Gastroesophageal sphincter (tissue), 4 donors: ENCODE data around the gene CTNS. TPM values are rescaled to one million over a fixed set of nuclear protein-coding genes. Genes with fewer than 3 reads are reported as not detected.

Experiments
- ATAC-seq: fragments of 150-250 bp; one replicate; pipeline ENCODE4 v1.9.1; 2016; ENCODE audit warnings: mild to moderate bottlenecking, moderate library complexity
- H3K27ac ChIP-seq, 4 donors: fragments of 200-600 bp; sonication (generic) in 3 of 4; 1 replicate in 3 of 4; 2 replicates in 1 of 4; pipeline ENCODE4 v1.5.1; 2016 to 2019
- H3K27me3 ChIP-seq: fragments of 200-600 bp; sonication (generic); one replicate; pipeline ENCODE4 v1.5.1; 2019
- H3K36me3 ChIP-seq, 2 donors: fragments of 200-600 bp; sonication (generic); one replicate each; pipeline ENCODE4 v1.5.1; 2019; ENCODE audit warnings: control low read depth in 1 of 2
- H3K4me1 ChIP-seq, 3 donors: fragments of 200-600 bp; sonication (generic); 1 replicate in 2 of 3; 2 replicates in 1 of 3; pipeline ENCODE4 v1.5.1; 2016 to 2019; ENCODE audit warnings: control low read depth in 2 of 3
- H3K4me3 ChIP-seq, 2 donors: fragments of 200-600 bp; sonication (generic); one replicate each; pipeline ENCODE4 v1.5.1; 2019; ENCODE audit warnings: mild to moderate bottlenecking in 1 of 2, moderate library complexity in 1 of 2
- H3K9me3 ChIP-seq, 3 donors: fragments of 200-600 bp; sonication (generic); one replicate each; pipeline ENCODE4 v1.5.1; 2017 to 2019; ENCODE audit warnings: control low read depth in 2 of 3
- CTCF ChIP-seq, 4 experiments: fragments of 200-600 bp in 2 of 4; fragments of 450-650 bp in 2 of 4; sonication (generic) in 1 of 4; IDR thresholded peaks; one replicate each; pipeline ENCODE4 v1.5.1; 2017 to 2019; ENCODE audit warnings: antibody characterized with exemption in 4 of 4, mild to moderate bottlenecking in 2 of 4, moderate library complexity in 2 of 4
- EP300 ChIP-seq: sonication (generic); formaldehyde crosslinking; IDR thresholded peaks from one replicate; pipeline ENCODE4 v1.6.1; 2017; ENCODE audit warnings: antibody characterized with exemption, mild to moderate bottlenecking
- POLR2A ChIP-seq, 2 donors: fragments of 450-650 bp; IDR thresholded peaks; one replicate each; pipeline ENCODE4 v1.6.1; 2017; ENCODE audit warnings: antibody characterized with exemption in 2 of 2, mild to moderate bottlenecking in 2 of 2, moderate library complexity in 1 of 2
- POLR2AphosphoS5 ChIP-seq: sonication (generic); formaldehyde crosslinking; IDR thresholded peaks from one replicate; pipeline ENCODE4 v1.6.1; 2017; ENCODE audit warnings: antibody characterized with exemption
- WGBS, 2 donors: methylation state at CpG; one replicate each; pipeline ENCODE4 v1.1.5; 2018; ENCODE audit warnings: low coverage in 1 of 2; 5-methylcytosine and 5-hydroxymethylcytosine counted together
- total RNA-seq, 4 donors: library from RNA; depleted of rRNA; stranded (reverse); fragments of >200 nt; gene quantifications; one replicate each; pipeline ENCODE4 v1.1.0, GENCODE V29; 2016

Gene CTNS
- total RNA-seq, 4 donors from 2014 or later = 14.8 to 20.5 (median 17.8) TPM

- Histone ChIP-seq H3K9me3 (no peaks in the 10 kb centered on the region), H3K4me1 (peaks cover 0 to 34% (median 19%) of the 10 kb centered on the region in 3 donors), H3K4me3 (no peak overlapping the region), H3K36me3 (peaks cover 0 to 35% of the 10 kb centered on the region in 2 donors), H3K27me3 (no peaks in the 10 kb centered on the region), H3K27ac (peak overlapping the region in 1 of 4 donors; percentile 14)
- TF ChIP-seq POLR2A (IDR thresholded peaks at IDR 0.05) (no peak), EP300 (no peak), CTCF (IDR thresholded peaks at IDR 0.05) (no peak), POLR2AphosphoS5 (no peak)
- WGBS, 2 donors = 76% methylated on average over 4 of the region's 16 CpGs; no CpG with 5 or more reads in 1 of the 2 donors
- no peak for ATAC-seq
Observed at GRCh38 chr17:3656755-3657587, 20.4 kb downstream of the CTNS start.

- H3K27ac ChIP-seq = peak overlapping the region in 2 of 4 donors; percentile 14 to 78
- H3K4me3 ChIP-seq = no peak overlapping the region
- no peak for TF ChIP-seq POLR2AphosphoS5
- no peak for TF ChIP-seq POLR2A (IDR thresholded peaks at IDR 0.05)
- no peak for TF ChIP-seq CTCF (IDR thresholded peaks at IDR 0.05)
- TF ChIP-seq EP300 = no peak
- WGBS, 2 donors = 100% methylated on average over 1 of the region's 7 CpGs
- ATAC-seq = no peak
- peaks cover 0 to 40% of the 10 kb centered on the region in 2 donors for H3K36me3 ChIP-seq
- peaks cover 0 to 34% (median 19%) of the 10 kb centered on the region in 3 donors for H3K4me1 ChIP-seq
- no peaks in the 10 kb centered on the region for H3K27me3 ChIP-seq
- H3K9me3 ChIP-seq = no peaks in the 10 kb centered on the region
Observed at GRCh38 chr17:3657588-3657869, 21.0 kb downstream of the CTNS start.

GRCh38 chr17:3657874-3658783 is 21.6 kb downstream of the CTNS start:
- peak overlapping the region in 3 of 4 donors; percentile 73 to 89 (median 78) for H3K27ac ChIP-seq
- H3K9me3 ChIP-seq = no peaks in the 10 kb centered on the region
- WGBS, 2 donors = 69 to 83% methylated on average over 6 to 16 of the region's 42 CpGs
- H3K4me3 ChIP-seq = no peak overlapping the region
- H3K36me3 ChIP-seq = peaks cover 0 to 46% of the 10 kb centered on the region in 2 donors
- no peaks in the 10 kb centered on the region for H3K27me3 ChIP-seq
- TF ChIP-seq EP300 (no peak), CTCF (IDR thresholded peaks at IDR 0.05) (no peak), POLR2AphosphoS5 (no peak)
- H3K4me1 ChIP-seq = peaks cover 0 to 34% (median 19%) of the 10 kb centered on the region in 3 donors
- no peak for ATAC-seq

GRCh38 chr17:3658784-3659449 is 22.4 kb downstream of the CTNS start:
- Histone ChIP-seq H3K36me3 (peaks cover 0 to 54% of the 10 kb centered on the region in 2 donors), H3K9me3 (no peaks in the 10 kb centered on the region), H3K4me1 (peaks cover 0 to 34% (median 19%) of the 10 kb centered on the region in 3 donors), H3K27me3 (no peaks in the 10 kb centered on the region), H3K27ac (peak overlapping the region; percentile 51 to 89 (median 76)), H3K4me3 (no peak overlapping the region)
- 40% methylated on average over 2 of the region's 22 CpGs; no CpG with 5 or more reads in 1 of the 2 donors for WGBS, 2 donors
- TF ChIP-seq POLR2A (IDR thresholded peaks at IDR 0.05) = no peak
- no peak for ATAC-seq

- Histone ChIP-seq H3K27me3 (no peaks in the 10 kb centered on the region), H3K4me3 (no peak overlapping the region), H3K9me3 (no peaks in the 10 kb centered on the region), H3K4me1 (peaks cover 0 to 34% (median 19%) of the 10 kb centered on the region in 3 donors), H3K27ac (peak overlapping the region; percentile 51 to 89 (median 76)), H3K36me3 (peaks cover 0 to 61% of the 10 kb centered on the region in 2 donors)
- peak; percentile 78 for ATAC-seq
- WGBS, 2 donors = 37% methylated on average over 2 of the region's 22 CpGs; no CpG with 5 or more reads in 1 of the 2 donors
- TF ChIP-seq POLR2AphosphoS5 = peak; percentile 70
- peak in 3 of 4 experiments; percentile 10 to 55 (median 50) for TF ChIP-seq CTCF (IDR thresholded peaks at IDR 0.05)
- TF ChIP-seq POLR2A (IDR thresholded peaks at IDR 0.05) = no peak
Observed at GRCh38 chr17:3659541-3660111, 23.1 kb downstream of the CTNS start.
